NCI-H69 (cell line): ENCODE data around the gene GLMP.
"Not testable (repeated sequence)": the region's sequence is repeated elsewhere in the genome, so short reads cannot be mapped to it uniquely, and the experiment has no call there.

Experiments
- DNase-seq: peaks from one replicate; lab custom pipeline; 2025; lab: John Stamatoyannopoulos, UW

The GLMP gene

DNA sequence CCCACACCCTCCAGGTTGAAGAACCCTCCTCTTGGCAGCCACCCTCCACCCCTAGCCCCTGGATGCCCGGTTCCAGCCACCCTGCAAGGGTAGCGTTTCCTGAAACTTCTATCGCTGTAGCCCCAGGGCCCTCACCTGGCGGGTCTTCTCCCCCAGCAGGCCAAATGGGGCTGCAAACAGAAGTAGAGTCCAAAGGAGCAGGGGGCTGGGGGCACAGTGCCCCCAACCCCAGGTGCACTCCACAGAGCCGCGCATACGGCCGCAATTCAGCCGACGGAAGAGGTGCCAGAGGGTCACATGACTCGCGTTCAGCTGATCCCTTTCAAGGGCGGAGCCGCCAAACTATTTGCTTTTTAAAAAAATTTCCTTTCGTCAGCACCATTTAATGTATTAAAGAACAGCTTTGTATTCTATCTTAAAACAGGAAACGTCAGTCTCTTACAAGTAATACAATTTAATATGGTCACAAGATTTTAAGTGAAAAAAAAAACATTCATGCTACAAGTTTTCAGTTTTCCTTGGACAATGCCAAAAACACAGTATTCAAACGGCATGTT lies at the start of gene GLMP:
TSS of gene GLMP (minus strand) at position 289 of the 557 bp plus-strand sequence. CDS start at position 255, 34 bp downstream.
- DNase-seq: peak; percentile 73

- no peak for DNase-seq
These were observed 48.9 kb upstream of the GLMP start for GRCh38 chr1:156344409-156344808.

GRCh38 chr1:156342166-156342955 lies 46.9 kb upstream of the GLMP start:
- DNase-seq: no peak

GRCh38 chr1:156338180-156338976 lies 42.9 kb upstream of the GLMP start, which contains the start of the genes CCT3 and TSACC:
TSS of gene CCT3 (minus strand) at chr1:156338292. CDS start at chr1:156338184, 108 bp downstream.
TSS of gene TSACC (plus strand) at chr1:156338526. CDS start at chr1:156339758, 1,232 bp downstream.
- DNase-seq: peak; percentile 100

GRCh38 chr1:156337888-156338179 lies 42.4 kb upstream of the GLMP start:
- DNase-seq: no peak

- peak; percentile 30 for DNase-seq
These were observed 41.8 kb upstream of the GLMP start for GRCh38 chr1:156337052-156337887.

DNA sequence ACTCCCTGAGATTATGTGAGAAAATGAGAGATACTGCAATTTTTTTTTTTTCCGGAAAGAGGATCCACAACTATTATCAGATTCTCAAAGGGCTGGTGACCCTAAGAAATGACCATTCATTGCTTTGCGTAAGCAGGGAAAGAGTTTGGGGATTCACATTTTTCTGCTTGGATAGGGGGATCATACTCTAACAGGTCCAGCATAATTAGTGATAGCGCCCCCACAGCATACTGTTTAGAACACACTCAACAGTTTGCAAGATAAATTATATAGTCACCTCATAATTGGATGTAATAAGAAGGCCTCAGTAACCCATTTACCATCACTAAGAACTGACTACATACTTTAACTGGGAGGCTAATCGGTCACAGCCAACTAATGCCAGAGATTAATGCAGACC lies 40.8 kb upstream of the GLMP start:
- DNase-seq: peak; percentile 28

DNA sequence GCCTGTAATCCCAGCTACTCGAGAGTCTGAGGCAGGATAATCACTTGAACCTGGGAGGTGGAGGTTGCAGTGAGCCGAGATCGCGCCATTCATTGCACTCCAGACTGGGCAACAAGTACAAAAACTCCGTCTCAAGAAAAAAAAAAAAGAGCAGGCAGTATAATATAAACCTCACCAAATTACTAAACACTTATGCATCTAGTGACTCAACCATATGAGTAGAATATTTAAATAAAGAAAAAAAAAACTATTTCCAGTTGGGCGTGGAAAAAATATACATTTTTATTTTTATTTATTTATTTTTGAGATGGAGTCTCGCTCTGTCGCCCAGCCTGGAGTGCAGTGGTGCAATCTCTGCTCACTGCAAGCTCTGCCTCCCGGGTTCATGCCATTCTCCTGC lies 27.7 kb upstream of the GLMP start:
- DNase-seq: not testable (repeated sequence)

DNA sequence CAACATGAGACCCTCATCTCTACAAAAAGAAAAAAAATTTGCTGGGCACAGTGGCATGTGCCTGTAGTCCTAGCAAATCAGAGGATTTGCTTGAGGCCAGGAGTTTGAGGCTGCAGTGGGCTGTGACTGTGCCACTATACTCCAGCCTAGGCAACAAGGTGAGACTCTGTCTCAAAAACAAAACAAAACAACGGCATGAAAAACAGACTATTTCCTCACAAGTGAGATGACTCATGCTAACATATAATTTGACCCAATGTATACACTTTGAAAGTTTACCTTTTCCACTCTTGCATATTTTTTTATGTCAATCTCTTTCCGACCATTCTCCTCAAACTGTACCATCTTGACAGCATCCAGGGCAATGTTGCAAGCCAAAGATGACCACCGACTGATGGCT lies 25.1 kb upstream of the GLMP start:
- DNase-seq: no peak

GRCh38 chr1:156319664-156320063 lies 24.2 kb upstream of the GLMP start:
- peak; percentile 26 for DNase-seq

- DNase-seq: no peak
These were observed 21.4 kb upstream of the GLMP start for GRCh38 chr1:156316909-156317308.

DNA sequence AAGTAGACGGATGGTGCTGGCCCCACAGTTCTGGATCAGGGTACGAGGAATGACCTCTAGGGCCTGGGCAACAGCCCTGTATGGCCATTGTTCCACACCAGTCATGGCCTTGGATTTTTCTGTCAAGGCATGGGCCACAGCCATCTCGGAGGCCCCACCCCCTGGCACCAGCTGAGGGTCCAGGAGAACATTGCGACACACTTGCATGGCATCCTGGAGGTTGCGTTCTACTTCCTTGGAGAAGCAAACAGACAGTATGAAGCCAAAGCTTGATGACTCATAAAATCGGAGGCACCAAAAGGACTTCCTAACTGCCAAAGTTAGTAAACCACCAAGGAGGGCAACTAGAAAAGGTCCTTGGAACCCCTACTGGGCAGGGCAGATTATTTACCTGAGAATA lies 15.5 kb upstream of the GLMP start:
- no peak for DNase-seq

DNA sequence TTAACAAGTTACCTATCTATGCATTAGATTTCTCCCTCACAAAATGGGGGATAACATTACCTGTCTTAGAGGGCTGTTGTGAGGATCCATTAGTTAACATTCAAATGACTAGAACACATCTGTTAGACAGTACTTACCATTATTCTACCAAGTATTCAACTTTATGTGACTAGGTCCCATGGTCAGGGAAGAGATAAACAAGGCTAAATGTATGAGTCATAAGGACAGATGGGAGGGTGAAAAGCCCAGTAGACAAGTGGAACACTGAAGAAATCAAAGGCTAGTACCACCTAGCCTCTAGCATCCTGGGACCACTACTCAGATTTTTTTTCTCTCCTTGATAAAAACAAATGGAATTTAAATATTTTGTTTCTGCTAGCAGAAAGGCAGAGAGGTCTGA lies 12.6 kb upstream of the GLMP start:
- DNase-seq: no peak

DNA sequence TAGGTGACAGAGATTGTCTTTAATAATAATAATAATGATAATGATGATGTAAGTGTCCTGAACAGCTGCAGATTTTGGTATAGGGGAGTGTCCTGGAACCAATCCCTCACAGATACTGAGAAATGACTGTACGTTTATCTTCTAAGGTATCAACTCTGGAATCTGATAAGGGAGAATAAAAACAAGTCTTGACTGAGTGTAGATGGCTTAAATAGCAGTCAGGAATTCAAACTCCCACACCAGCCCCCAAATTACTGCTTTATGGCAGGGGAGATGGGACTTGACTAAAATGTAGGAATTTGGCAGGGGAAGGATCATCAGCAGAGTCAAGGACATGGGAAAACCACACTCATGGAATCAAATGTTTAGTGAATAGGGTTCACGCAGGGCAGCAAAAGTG lies 9.7 kb upstream of the GLMP start:
- DNase-seq: no peak

- DNase-seq: no peak
These were observed 7.8 kb upstream of the GLMP start for GRCh38 chr1:156303241-156303640.

DNA sequence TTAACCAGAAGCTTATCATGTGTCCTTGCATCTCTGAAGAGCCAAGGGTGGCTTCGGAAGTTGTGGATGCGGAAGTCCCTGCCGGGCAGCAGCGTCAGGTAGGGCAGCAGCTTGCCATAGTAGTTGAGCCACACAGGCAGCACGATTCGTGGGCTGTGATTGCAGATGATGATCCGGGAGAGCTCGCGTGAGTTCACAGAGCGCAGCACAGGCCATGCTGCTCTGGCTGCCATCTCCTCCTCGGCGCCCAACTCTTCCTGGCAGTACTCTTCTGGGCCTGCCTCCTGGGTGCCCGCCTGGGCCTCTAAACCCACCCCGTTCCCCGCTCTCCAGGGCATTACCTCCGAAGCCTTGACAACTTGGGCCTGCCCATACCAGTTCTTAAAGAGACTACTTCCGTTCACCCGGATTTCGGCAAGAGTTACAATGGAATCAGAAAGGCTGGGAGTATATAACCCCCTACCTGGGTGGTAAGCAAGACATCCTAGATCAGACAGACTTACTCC lies 3.4 kb upstream of the GLMP start, which contains the start of gene VHLL:
TSS of gene VHLL (minus strand) at position 456 of the 506 bp plus-strand sequence. CDS start at position 338, 118 bp downstream.
- no peak for DNase-seq

GRCh38 chr1:156293895-156294294 lies 1.6 kb downstream of the GLMP start:
- DNase-seq: no peak

DNA sequence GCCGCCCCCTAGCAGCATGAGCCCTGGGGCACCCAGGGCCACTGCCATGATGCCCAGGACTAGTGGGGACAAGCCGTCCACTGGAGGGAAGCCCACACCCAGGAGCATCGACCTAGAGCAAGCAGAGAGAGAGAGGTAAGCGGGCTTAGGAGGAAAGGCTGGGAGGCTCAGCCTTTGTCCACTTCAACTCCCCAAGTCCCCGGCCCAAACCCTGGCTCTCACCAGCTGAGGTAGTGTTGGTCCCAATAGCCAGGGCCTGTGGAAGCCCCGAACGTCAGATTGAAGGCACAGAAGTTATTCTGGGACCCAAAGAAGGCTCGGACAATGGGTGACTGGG lies 2.4 kb downstream of the GLMP start:
- DNase-seq: no peak

DNA sequence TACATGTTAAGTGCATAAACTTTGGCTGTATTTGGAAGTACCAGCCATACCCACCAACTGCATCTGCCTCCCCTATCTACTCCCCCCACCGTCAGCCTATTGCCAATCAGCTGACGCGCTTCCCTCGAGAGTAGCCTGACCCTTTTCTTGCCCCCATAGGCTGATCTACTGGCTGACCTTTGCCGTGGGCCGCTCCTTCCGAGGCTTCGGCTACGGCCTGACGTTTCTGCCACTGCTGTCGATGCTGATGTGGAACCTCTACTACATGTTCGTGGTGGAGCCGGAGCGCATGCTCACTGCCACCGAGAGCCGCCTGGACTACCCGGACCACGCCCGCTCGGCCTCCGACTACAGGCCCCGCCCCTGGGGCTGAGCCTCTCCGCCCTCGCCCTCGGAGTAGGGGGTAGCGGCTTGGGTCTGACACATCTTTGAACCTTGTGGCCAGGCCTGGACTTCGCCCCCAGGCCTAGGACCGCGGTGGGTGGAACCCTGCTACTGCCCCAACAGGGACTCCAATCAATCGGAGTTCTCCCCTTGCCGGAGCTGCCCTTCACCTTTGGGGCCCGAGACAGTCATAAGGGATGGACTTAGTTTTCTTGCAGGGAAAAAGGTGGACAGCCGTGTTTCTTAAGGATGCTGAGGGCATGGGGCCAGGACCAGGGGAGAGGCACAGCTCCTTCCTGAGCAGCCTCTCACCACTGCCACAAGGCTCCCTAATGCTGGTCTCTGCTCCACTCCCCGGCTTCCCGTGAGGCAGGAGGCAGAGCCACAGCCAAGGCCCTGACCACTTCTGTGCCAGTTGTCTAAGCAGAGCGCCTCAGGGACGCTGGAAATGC lies 4.0 kb downstream of the GLMP start:
- DNase-seq: peak; percentile 89

DNA sequence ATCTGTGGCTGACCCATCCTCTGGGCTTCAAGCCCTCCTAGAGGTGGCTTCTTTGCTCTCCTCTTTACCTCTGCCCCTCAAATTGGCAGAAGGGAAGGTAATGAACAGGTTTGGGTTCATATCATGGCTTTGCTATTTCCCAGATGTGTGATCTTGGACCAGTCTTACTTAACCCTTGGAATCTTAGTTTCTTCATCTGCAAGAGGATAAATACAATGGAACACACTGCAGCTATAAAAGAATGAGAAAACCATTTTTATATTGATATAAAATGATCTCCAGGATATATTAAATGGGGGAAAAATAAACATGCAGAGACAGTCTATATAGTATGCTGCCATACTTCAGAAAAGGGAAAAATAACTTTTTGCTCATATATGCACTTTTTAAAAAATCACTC lies 5.6 kb downstream of the GLMP start:
- DNase-seq: no peak

DNA sequence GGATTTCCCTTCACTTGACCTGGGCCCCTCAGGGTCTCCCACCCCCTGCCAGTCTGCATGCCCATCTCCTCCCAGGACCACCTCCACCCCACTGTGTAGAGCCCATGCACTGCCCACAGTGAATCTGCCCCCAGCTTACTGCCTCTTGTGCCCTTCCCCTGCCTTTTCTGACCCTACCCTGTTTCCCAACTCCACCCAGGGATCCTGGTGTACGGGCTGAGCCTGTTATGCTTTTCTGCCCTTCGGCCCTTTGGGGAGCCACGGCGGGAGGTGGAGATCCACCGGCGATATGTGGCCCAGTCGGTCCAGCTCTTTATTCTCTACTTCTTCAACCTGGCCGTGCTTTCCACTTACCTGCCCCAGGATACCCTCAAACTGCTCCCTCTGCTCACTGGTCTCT lies 9.4 kb downstream of the GLMP start:
- no peak for DNase-seq
